ENCODE data around the gene TNNI3.
"Not testable (repeated sequence)": the region's sequence is repeated elsewhere in the genome, so short reads cannot be mapped to it uniquely, and the experiment has no call there.

The TNNI3 gene

GRCh38 chr19:55156202-55157063 lies 1.1 kb downstream of the TNNI3 start:
- H3K4me3 ChIP-seq (replicated peaks; ENCODE audit: low read depth, low read length): no peak overlapping the region
- no peak for DNase-seq (ENCODE audit: extremely low read depth, low read depth)
- TF ChIP-seq CTCF (IDR thresholded peaks at IDR 0.05; ENCODE audit: low read depth, low read length, missing control alignments): no peak

- not testable (repeated sequence) for H3K4me3 ChIP-seq (replicated peaks; ENCODE audit: low read depth, low read length); DNase-seq (ENCODE audit: extremely low read depth, low read depth)
Measured at GRCh38 chr19:55155784-55156183, 1.7 kb downstream of the TNNI3 start.

- no peak for TF ChIP-seq CTCF (IDR thresholded peaks at IDR 0.05; ENCODE audit: low read depth, low read length, missing control alignments)
- DNase-seq (ENCODE audit: extremely low read depth, low read depth): no peak
Measured at GRCh38 chr19:55153652-55154264, 3.8 kb downstream of the TNNI3 start.

GRCh38 chr19:55152017-55152416 lies 5.5 kb downstream of the TNNI3 start:
- TF ChIP-seq CTCF (IDR thresholded peaks at IDR 0.05; ENCODE audit: low read depth, low read length, missing control alignments): no peak
- DNase-seq (ENCODE audit: extremely low read depth, low read depth): no peak
- H3K4me3 ChIP-seq (replicated peaks; ENCODE audit: low read depth, low read length): no peak overlapping the region

More at GRCh38 chr19:55153652-55154264, 3.8 kb downstream of the TNNI3 start:
- no peak overlapping the region for H3K4me3 ChIP-seq (replicated peaks; ENCODE audit: low read depth, low read length)

- no peak for TF ChIP-seq CTCF (IDR thresholded peaks at IDR 0.05; ENCODE audit: low read depth, low read length, missing control alignments)
- DNase-seq (ENCODE audit: extremely low read depth, low read depth): no peak
- H3K4me3 ChIP-seq (replicated peaks; ENCODE audit: low read depth, low read length): no peak within 1 kb of the TSS
Measured at GRCh38 chr19:55149078-55150003, 8.2 kb downstream of the TNNI3 start, which contains the start of gene TNNT1. Gene TNNT1, minus strand, starts transcription at chr19:55149206. Its CDS starts 2,049 bp downstream, at chr19:55147157.

- no peak for TF ChIP-seq CTCF (IDR thresholded peaks at IDR 0.05; ENCODE audit: low read depth, low read length, missing control alignments)
- no peak overlapping the region for H3K4me3 ChIP-seq (replicated peaks; ENCODE audit: low read depth, low read length)
Measured at GRCh38 chr19:55147545-55148251, 9.8 kb downstream of the TNNI3 start.

More at GRCh38 chr19:55147545-55148251, 9.8 kb downstream of the TNNI3 start:
- DNase-seq (ENCODE audit: extremely low read depth, low read depth): no peak

Data from HFF-Myc (cell line).